ENCODE data around the gene GPC5.

DNA sequence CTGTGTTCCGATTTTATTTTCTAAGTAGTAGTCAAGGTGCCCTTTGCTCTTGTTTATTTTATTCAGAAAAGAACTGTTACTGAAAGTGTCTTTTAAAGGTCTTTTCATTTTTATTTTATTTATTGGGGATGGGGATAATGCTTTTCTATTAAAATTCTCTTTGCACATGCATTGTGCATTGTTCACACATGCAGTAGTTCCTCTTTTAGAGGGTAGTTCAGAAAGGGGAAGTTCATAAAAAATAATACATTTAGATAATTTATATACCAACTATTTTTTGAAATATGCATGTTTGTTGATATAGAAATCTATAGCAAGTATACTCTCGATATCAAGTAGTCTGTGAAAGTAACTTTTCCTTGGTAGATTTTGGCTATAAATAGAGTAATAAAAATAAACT lies 3.5 kb downstream of the GPC5 start:
- TF ChIP-seq, protein P1, sequence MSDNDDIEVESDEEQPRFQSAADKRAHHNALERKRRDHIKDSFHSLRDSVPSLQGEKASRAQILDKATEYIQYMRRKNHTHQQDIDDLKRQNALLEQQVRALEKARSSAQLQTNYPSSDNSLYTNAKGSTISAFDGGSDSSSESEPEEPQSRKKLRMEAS (IDR thresholded peaks at IDR 0.05), result no peak
- TF ChIP-seq CREB1 (IDR thresholded peaks at IDR 0.05; ENCODE audit: low read depth) (no peak), EP300 (IDR thresholded peaks at IDR 0.05; ENCODE audit: borderline replicate concordance) (no peak), YY1 (IDR thresholded peaks at IDR 0.05; ENCODE audit: low read depth) (no peak), TEAD4 (IDR thresholded peaks at IDR 0.05) (no peak)
- TF ChIP-seq, protein P2, sequence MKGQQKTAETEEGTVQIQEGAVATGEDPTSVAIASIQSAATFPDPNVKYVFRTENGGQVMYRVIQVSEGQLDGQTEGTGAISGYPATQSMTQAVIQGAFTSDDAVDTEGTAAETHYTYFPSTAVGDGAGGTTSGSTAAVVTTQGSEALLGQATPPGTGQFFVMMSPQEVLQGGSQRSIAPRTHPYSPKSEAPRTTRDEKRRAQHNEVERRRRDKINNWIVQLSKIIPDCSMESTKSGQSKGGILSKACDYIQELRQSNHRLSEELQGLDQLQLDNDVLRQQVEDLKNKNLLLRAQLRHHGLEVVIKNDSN (IDR thresholded peaks at IDR 0.05), result no peak
